OCI-LY7 (cell line): ENCODE data around the gene THSD8.

ENCODE experiments used
- CTCF ChIP-seq: fragments of 200-600 bp; sonication (generic); conservative IDR thresholded peaks from 2 replicates; pipeline ENCODE4 v1.5.1; 2014; ENCODE audit warnings: mild to moderate bottlenecking, antibody characterized with exemption, low read length, moderate library complexity, mixed read lengths
- EZH2phosphoT487 ChIP-seq: fragments of 200-600 bp; sonication (generic); IDR thresholded peaks from 2 replicates; pipeline ENCODE4 v1.6.1; 2018; ENCODE audit warnings: low read depth, borderline replicate concordance, mild to moderate bottlenecking, mixed run types, antibody characterized with exemption, low read length, moderate library complexity, mixed read lengths

DNA sequence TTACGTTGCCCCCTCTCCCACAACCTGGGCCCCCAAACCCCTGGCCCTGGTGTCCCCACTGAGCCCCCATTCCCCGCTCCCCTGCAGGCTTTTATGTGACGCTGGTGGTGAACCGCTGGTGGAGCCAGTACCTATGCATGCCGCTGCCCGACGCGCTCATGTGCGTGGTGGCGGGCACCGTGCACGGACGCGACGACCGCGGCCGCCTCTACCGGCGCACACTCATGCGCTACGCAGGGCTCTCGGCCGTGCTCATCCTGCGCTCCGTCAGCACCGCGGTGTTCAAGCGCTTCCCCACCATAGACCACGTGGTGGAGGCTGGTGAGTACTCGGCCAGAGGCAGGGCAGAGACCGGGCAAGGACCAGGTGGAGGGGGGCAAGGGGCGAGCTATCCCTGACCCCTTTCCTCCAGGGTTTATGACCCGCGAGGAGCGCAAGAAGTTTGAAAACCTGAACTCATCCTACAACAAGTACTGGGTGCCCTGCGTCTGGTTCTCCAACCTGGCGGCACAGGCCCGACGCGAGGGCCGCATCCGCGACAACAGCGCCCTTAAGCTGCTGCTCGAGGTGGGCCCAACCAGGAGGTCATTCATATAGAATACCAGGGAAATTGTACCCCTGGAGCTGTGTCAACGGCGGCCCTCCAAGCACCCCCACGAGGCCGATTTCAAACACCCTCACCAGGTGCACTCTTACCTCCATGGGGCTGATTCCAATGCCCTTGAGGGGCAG is 47.2 kb upstream of the THSD8 start:
- TF ChIP-seq CTCF (no peak), EZH2phosphoT487 (no peak)
